Left forelimb (tissue), 1 donor: ENCODE data around the gene SSU72.

Source experiments
- DNase-seq: peaks from one replicate; pipeline ENCODE4 v3.0.0-alpha.2; 2018; ENCODE audit warnings: low spot score

SSU72 gene

DNA sequence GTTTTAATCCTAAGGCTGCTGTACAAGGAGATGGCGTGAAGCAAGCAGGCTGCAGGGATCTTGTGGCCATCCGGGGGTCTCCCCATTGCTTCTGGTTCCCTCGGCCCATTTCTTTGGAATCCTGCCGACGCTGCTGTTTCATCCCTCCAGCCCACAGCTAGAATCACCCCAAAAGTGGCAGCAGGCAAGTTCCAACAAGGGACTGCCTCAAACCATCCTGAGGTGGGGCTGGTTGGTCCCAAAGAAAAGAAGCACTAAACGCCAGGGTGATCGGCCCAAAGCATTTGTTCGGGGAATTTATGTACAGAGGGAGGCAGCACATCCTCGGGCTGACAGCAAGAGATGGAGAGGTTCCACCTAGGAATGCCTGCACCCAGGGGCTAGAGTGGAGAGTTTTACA lies 36.1 kb upstream of the SSU72 start:
- DNase-seq = no peak

DNA sequence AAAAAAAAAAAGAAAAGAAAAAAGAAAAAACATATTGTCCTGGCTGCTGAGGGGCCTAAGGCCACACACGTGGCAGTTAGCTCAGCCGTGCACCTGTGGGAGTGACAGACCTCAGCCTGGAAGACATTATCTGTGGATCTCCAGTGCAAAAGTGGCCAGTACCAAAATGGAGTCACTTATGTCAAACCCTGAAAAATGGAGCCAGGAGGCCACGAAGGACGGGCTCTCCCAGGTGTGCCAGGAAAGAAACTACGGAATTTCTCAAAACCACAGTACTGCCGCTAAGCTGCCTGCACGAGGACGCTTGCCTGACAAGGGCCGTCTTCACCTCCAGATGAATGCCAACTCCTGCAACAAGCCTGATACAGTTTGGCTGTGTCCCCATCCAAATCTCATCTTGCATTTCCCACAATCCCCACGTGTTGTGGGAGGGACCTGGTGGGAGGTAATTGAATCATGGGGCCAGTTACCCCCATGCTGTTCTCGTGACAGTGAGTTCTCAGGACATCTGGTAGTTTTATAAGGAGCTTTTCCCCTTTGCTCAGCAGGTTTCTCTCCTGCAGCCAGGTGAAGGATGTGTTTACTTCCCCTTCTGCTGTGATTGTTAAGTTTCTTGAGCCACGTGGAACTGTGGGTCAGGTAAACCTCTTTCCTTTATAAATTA lies 35.3 kb upstream of the SSU72 start:
- DNase-seq = no peak

DNA sequence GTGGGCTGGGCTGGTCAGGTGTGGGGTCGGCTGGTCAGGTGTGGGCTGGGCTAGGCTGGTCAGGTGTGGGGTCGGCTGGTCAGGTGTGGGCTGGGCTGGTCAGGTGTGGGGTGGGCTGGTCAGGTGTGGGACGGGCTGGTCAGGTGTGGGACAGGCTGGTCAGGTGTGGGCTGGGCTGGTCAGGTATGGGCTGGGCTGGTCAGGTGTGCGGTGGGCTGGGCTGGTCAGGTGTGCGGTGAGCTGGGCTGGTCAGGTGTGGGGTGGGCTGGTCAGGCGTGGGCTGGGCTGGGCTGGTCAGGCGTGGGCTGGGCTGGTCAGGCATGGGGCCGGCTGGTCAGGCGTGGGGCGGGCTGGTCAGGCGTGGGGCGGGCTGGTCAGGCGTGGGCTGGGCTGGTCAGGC lies 31.6 kb upstream of the SSU72 start:
- DNase-seq = no peak

DNA sequence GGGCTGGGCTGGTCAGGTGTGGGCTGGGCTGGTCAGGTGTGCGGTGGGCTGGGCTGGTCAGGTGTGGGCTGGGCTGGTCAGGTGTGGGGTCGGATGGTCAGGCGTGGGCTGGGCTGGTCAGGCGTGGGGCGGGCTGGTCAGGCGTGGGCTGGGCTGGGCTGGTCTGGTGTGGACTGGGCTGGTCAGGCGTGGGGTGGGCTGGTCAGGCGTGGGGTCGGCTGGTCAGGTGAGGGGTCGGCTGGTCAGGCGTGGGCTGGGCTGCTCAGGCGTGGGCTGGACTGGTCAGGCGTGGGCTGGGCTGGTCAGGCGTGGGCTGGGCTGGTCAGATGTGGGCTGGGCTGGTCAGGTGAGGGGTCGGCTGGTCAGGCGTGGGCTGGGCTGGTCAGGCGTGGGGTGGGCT lies 31.1 kb upstream of the SSU72 start:
- DNase-seq = no peak

DNA sequence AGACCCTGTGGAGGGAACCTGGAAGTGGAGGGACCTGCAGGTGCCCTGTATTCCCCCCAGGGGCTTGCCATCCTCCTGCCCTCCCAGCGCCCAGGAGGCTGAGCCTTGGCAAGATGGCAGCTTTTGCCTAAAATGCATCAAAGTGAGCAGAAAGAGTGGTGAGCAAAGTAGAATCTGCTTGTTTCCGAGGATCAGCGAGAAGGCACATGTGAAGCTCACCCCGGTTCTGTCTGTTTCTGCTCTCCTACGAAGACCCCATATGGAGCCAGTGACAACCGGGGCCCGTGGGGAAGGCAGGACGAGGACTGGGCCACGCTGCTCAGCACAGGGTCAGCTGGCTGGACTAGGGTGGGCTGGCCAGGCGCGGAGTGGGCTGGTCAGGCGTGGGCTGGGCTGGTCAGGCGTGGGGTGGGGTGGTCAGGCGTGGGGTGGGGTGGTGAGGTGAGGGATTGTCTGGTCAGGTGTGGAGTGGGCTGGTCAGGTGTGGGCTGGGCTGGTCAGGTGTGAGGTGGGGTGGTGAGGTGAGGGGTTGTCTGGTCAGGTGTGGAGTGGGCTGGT lies 30.4 kb upstream of the SSU72 start:
- DNase-seq = no peak

DNA sequence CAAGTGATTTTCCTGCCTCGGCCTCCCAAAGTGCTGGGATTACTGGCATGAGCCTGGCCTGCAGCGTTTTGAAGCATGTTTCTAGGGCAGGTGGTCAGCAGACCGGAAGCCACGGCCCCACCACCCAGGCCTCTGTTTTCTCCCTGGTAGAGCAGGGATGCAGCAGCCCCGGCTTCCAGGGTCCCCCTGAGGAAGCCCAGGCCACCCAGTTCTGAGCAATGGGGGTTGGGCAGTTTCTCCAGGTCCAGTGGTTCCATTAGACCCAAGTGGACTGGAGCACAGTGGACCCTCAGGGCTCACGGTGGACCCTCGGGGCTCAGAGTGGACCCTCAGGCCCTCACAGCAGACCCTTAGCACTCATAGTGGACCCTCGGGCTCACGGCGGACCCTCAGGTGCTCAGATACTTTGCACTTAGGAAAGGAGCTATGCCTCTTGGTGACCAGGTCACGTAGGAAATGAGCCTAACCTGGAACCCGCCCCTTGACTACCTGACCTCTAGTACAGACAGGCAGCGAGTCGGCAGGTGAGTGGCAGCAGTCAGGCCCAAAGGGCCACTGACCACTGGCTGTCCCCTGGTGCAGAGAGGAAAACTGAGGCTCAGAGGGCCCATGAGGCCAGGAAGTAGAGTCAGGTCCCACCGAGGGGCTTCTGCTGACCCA lies 29.8 kb upstream of the SSU72 start:
- no peak for DNase-seq

DNA sequence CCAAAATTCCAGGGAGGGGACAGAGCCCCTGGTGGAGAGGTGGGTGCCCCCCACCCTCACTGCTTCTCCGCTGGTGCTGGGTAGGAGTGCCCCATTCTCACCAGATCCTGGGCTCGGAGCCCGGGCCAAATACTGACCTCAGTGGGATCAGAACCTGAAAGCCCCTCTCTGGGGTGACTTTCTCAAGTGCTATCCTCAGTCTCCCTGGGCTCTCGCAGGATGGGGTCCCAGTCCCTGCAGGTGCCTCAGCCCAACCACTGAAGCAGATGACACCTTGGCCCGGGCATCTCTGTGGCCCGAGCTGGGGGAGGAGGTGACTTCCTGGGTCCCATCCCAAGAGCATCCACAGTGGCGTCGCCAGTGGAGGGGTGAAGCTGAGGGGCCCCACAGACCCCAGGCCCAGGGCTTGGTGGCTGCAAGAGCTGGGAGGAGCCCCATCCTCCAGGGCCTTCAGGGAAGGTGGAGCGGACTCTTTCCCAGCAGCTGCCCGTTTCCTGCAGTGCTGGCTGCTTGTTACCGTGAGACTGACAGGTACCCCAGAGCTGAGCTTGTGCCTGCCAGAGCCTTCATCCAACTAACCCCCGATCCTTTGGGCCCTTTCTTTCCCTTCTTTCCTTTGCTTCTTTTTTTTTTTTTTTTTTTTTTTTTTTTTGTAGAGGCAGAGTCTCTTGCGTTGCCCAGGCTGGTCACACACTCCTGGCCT lies 29.2 kb upstream of the SSU72 start:
- no peak for DNase-seq

DNA sequence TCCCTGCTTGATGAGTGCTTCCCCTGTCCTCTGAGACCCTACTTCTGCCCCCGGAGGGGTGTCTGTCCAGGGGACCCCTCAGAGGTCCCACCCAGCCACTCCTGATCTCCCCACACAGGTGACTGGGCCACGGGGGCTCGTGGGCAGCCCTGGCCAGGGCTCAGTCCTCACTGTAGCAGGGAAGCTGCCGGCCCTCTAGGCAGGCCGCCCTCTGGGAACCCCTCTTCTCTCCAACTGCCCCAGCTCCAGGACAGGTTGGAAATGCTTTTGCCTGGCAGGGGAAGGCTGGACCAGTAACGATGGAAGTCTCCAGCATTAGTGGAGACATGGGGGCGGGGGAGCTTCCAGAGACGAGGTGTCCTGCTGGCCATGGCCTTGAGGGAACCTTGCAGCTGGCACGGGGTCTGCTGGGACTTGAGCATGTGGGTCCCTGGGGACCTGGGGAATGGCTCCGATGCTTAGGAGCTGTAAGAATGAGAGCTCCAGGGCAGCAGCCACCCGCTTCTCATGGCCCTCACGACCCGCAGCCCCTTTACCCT lies 28.4 kb upstream of the SSU72 start:
- no peak for DNase-seq

DNA sequence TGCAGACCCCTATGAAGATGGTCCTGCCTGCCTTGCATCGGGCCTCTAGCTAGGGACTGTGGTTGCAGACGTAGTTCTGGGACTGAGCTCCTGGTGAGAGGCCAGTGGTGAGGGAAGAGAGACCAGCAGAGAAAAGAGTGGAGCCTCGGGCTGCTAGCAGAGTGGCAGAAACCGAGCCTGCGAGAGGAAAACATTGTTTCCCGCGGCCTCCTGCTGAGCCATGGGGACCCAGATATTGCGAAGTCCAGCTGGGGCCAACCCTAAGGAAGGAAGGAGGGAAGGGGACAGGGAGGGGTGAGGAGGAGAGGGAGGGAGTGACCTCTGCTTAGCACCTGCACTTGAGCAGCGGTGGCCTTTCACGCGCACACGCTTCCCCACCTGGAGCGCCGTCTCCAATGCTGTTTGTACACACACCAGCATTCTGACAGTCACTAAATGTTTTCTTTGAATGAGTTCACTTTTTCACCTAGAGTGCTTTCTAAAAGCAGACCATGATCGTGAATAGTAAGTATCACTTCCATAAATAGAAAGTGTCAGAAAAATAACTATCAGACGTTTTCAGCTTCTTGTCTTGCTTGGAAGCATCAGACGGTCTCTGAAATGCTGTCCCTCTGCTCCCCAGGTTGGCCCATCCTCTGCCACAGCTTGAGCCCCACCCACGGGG lies 27.8 kb upstream of the SSU72 start:
- no peak for DNase-seq

DNA sequence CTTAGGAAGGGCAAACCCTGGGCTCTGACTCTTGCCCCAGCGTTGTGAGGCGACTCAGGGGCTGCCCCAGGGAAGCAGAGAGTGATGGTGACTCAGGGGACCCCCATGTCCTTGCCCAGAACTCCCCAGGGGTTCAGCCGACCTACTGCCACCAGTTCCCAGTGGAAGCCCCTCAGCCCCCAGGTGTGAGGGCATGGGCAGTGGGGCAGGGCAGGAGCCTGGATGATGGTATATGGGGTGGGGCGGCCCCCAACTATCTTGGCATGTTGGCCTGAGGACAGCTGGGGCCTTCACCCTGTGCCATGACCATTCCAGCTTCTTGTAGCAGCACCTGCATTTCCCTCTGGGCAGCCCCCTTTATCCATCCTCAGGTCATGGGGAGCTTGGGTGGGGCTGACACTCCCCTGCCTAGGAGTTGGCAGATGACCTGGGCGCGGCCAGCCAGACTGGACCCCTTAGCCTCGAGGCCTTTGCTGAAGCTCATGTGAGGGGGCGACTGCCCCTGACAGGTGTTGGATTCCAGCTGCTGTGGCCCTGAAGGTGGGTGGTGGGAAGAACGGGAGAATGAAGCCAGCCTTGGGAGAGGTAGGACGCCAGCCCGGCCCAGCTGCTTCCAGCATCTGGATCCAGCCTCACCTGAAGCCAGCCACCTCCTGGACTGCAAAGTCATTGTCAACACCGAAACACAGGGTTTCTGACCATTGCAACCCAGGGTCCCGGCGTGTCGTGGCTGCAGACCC lies 27.1 kb upstream of the SSU72 start:
- DNase-seq = no peak

DNA sequence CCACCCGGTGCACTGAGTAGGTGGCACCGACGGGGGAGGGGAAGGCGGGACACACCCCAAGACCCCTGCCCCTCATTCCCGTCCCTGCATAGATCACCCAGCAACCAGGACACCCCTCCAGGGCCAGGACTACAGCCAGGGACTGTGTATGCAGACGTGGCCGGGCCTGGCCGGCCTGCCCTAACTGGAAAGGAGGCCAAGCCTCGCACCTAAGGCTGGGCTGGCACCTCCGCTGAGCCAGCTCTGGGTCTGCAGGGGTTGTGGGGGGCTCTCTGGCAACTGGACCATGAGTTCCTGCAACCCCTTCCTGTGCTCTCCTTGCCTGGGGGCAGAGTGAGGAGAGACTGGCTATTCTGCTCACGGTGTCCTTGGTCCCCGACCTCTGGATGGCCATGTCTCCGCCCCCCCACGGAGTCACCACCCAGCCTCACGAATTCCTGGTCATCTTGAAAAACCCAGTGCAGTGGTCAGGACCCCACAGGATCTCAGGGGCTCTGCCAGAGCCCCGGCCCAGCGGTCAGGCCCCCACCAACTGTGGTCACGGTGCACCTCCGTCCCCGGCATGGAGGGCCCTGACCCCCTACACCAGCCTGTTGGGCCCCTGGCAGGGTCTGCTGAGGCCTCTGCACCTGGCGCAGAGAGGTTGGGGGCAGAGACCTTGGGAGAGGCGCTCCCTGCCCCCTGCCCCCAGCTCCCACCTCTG lies 26.3 kb upstream of the SSU72 start:
- no peak for DNase-seq

DNA sequence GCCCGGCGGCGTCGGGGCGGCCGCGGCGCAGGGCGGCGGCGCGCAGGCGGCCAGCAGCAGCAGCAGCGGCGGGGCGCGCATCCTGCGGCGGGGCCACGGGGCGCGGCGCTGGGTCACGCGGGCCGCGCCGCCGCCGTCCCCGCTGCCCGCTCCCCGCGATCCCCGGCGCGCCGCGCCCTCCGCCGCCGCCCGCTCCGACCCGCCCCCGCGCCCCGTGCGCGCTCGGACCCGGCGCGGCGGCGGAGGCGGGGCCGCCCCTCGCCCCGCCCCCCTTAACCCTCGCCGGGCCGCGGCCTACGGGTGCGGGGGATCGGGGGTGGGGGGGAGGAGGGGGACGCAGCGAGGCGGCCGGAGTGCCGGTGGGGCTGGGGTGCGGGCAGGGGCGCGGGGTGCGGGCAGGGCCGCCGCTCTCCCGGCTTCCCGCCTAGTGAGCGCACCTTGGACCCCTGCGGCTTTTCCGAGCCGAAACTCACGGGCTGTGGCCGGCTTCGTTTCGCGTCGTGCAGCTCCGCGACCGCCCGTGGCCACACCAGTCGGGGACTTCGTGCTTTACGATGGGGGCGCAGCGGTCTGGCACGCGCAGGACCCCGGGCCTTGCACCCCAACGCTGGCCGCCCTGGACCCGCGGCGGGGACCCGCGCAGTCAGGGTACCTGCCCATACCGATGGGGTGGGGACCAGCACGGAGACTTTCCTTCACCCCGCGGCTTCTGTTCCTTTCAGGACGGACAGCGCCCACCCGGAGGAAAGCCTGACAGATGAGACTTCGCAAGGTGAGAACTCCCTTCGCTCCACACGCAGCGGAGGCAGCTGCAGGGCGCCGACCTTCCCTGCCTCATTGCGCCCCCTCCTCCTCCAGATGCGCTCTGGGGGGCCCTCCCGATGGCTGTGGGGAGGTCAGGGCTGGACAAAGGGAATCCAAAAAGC lies 25.5 kb upstream of the SSU72 start, which contains the start of gene FNDC10:
Gene FNDC10 (minus strand): TSS at position 201 of the 926 bp plus-strand sequence. CDS start 120 bp downstream, at position 81.
- DNase-seq = no peak

DNA sequence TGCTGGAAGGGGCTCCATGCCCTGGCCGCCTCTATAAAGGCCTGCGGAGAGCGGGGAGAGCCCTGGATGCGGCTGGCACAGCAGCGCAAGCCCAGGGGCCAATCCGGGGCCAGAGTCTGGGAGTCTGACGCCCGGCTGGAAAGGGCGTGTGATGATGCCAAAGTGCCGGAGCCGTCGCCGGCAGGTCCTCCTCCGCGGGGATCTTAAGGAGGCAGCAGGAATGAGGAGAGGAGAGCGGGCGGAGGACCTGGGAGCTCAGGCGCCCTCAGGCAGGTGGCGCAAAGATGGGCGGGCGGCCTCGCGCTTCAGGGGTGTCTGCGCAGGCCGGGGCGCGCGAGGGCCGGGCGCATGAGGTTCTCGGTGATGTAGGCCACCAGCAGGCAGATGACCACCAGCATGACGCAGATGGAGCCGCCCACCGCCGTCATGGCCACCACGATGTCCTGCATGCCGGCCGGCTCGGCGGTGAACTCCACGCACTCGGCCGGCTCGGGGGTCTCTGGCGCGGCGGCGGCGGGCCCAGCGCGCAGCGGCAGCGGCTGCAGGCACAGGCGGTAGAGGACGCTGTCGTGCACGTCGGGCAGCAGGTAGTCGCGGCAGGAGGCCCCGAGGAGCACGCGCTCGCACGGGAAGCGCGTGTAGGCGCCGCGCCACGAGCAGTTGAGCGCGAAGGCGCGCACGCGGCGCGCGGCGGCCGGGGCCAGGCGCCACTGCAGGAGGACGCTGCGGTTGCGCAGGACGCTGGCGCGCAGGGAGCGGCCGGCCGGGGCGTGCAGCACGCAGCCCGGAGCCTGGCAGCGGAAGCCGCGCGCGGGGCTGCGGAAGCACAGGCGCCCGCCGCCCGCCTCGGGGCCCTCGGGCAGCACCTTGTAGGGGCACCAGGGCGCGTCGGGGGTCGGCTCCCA lies 24.6 kb upstream of the SSU72 start:
- no peak for DNase-seq

DNA sequence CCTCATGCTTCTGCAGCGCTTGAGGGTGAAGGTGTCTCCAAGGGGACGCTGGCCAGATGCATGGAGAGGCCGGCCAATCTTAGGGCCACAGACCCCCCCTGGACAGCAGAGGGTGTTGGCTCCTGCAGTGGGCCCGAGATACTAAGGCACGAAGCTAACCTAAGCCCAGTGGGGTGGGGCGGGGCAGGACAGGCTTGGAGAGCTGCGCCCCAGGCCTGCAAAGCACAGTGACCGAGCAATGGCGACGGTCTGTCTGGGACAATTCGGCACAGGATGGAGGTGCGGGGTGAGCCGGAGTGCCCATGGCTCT lies 24.0 kb upstream of the SSU72 start:
- no peak for DNase-seq

DNA sequence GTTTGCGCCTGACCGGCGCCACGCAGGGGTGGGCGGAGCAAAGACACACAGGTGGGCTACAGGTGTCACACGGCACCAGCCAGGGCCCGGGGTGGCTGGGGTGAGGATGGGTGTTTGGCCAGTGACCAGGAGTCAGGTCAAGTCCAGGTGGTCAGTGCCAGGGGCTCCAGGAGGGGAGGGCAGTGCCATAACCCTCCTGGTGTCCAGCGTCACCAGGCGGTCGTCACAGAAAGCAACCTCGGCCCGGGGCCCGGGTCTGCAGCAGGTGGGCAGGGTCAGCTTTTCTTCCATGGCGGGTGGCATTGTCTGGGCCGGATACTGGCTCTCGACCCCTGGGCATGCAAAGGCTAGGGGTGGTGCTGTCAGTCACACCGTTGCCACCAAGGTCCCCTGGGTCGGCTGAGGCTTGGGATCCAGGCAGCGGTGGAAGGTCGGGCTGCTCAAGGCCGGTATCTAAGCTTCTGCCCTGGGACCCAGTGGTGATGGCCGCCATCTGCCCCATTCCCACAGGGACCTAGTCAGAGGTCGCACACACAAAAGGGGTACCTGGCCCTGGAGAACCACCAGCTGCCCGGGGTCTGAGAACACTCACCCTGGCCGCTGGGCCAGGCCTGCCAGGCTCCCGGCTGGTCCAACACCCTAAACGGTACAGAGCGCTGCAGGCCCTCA lies 23.5 kb upstream of the SSU72 start:
- DNase-seq = no peak

DNA sequence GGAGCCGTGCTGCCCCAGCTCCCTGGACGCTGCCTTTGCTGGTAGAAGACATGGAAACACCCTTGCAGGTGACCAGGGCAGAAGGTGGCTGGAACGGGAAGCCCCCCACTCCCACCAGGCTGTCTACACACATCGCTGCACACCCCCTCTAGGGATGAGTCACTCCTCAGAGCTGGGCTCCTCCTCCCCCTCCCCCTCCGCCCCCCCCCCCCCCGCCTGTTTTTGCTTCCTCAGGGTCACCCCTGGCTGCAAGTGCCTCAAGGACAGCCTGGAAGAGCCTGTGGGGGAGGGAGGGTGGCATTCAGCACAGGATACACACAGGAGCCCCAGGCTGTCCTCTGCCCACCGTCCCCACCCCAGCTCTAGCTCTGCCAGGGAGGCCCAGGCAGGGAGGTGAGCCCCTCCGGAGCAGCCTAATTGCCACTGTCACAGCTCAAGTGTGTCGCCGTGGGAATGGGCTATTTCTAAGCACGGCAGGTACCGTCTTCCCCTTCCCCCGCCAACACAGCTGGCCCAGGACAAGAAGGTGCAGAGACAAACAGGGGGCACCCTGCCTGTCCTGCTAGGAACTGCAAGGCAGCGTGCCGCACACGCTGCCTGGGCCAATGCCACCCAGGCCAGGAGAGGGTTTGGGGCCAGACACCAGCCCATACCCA lies 22.7 kb upstream of the SSU72 start:
- DNase-seq = no peak

DNA sequence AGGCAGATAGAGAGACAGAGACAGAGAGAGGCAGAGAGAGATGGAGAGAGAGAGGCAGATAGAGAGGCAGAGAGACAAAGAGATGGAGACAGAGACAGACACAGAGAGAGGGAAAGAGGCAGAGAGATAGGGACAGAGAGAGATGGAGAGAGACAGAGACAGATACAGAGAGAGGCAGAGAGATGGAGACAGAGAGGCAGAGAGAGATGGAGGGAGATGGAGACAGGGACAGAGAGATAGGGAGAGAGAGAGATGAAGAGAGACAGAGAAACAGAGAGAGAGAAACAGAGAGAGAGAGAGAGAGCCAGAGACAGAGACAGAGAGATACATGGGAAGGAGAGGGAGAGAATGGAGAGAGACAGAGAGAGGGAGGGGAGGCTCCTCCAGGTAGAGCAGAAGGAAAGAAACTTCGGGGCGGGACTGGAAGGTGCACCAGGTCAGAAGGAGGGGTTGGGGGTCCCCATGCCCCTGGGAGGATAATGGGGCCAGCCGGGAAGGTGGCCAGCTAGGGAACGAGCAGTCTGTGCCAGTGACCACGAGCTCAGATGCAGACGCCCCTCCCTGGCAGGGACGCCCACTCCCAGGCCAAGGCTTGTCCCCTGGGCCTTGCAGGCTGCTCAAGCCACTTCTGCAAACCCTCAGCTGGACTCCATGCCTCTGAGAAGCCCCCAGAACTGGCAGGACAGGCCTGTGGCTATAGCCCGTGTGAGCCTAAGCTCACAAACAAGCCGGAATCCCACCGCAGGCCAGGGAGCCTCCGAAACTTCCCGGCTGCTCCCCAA lies 22.0 kb upstream of the SSU72 start:
- DNase-seq = no peak
